ENCODE data around the gene KLF15.
A peak's percentile ranks its signal among the peaks of the same experiment; 100 is the strongest.

Gene KLF15

GRCh38 chr3:126360714-126361060 lies 3.5 kb upstream of the KLF15 start:
- DNase-seq (ENCODE audit: low read depth): no peak

- DNase-seq (ENCODE audit: low read depth): no peak
Observed at GRCh38 chr3:126360046-126360713, 3.0 kb upstream of the KLF15 start.

GRCh38 chr3:126358816-126359181 lies 1.6 kb upstream of the KLF15 start:
- DNase-seq (ENCODE audit: low read depth): no peak

GRCh38 chr3:126358038-126358815 lies 1.0 kb upstream of the KLF15 start:
- no peak for DNase-seq (ENCODE audit: low read depth)

DNA sequence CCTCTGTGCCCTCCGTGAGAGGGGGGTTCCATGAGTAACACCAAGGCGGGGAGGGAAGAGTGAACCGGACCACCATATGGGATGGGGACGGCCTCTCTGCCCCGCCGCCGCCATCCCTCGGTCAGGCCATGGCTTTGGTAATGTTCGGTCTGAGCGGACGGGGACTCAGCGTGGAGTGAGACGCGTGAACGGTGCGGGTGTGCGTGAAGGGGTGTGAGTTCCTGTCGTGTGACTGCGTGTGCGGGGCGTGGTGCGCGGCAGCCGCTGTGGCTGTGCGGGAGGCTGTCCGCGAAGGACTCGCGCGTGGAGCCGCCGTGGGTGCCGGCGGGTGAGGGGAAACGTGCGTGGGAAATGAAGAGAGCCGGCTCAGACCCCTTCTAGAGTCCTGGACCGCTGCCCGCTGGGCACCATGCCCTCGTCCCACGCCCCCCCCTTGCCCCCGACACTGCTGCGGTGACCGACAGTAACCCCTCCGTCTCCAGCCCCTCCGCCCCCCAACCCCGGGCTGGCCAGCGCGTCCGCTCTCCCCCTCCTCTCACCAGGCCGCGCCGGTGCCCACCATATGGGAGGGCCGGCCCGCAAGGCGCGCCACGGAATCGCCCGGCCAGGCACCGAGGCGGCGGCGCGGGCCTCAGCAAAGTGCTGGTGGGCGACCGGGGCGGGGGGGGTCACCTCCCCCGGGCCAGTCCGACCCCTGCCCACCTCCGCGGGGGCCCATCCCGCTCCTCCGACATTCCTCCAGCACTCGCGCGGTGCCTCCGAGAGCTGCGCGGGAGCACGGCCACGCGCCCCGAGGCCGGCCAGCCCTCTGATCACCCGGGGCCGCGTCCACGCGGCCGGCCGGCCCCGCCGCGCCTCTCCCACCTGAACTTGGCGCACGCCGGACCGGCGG lies 589 bp downstream of the KLF15 start:
- no peak for DNase-seq (ENCODE audit: low read depth)

- DNase-seq (ENCODE audit: low read depth): peak; percentile 26
Observed at GRCh38 chr3:126355777-126356372, 1.3 kb downstream of the KLF15 start.

DNA sequence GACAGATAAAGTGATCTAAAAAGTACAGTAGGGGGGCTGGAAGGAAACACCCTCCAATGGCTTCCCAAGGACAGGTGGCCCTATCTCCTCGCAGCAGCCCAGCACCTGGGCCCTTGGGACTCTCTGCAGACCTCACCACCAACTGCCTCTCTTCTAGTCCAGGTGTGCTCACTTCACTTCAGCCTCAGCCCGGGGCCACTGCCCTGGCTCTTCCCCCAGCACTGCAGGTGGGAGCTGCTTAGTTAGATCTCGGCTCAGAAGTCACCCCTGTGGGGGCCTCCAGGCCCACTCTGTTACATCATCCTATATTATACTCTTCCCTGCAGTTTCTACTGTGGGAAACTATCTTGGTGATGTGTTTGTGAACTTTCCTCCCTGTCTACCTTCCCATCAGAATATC lies 2.0 kb downstream of the KLF15 start:
- no peak for DNase-seq (ENCODE audit: low read depth)

DNA sequence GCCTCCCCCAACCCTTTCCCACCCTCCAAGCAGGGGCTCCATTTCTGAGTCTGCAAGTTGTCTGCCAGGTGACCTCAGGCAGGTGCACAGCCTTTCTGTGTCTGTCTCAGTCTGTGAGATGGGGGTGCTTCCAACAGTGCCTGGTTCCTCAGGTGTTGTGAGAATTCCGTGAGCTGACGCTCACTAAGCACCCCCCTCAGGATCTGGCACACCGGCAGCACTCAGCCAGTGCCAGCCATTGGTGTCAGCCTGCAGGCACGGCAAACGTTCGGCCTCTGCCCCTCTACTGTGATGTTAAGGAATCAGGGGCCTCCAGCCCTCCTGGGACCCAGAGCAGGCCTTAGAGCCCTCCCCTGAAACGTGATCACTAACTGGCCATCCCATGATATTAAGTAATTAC lies 2.4 kb downstream of the KLF15 start:
- DNase-seq (ENCODE audit: low read depth): no peak

DNA sequence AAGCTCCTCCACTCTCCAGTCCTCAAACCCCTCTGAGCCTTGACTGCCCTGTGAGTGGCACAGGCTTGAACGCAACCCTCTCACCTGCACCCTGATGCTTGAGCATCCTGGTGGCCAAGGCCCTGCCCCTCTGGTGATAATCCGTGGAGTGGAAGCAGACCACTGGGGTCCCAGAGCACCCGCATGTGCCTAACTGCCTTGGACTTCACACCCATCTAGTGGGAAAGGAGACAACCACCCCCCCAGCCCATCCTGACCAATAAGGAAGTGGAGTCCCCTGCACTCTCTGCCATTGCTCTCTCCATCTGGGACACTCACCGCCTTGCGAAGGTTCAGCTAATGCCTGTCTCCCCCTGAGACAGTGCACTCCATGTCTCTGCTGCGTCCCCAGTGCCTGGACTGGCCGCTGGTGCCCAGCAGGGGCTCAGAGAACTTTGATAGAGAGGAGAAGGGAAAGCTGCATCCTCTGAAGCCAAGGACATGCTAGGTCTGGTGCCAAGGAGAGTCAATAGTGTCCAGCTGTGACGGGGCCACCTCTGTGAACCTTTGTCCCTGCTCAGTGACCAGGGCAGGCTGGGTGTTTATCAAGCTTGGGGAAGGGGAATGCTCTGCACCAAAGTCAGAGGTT lies 3.4 kb downstream of the KLF15 start:
- DNase-seq (ENCODE audit: low read depth): no peak

- DNase-seq (ENCODE audit: low read depth): no peak
Observed at GRCh38 chr3:126352476-126353454, 4.4 kb downstream of the KLF15 start.

- DNase-seq (ENCODE audit: low read depth): no peak
Observed at GRCh38 chr3:126351771-126352475, 5.3 kb downstream of the KLF15 start.

GRCh38 chr3:126351086-126351770 lies 6.0 kb downstream of the KLF15 start:
- DNase-seq (ENCODE audit: low read depth): no peak

DNA sequence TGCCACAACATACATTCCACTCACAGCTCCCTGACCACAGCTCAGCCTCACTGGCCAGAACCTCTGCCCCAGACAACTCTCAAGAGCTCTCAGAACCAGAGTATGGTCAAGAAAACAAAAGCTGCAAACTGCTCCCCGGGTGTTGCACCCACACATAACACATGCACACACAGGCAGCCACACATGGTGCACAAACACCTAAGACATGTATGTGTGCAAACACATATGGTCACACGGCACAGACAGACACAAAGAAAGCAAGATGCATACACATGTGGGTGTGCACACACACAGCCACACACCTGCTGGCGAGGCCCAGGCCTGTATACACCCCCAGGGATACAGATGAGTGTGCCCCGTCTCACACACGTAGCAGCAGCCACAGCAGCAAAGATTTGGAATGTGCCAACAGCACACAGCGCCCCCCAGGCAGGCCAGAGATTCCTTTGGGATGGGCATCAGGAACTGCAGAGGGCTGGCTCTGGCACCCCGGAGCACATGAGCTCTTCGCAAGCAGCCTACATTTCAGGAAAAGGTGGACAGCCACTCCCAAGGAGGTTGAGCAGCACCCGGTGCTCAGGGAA lies 6.6 kb downstream of the KLF15 start:
- DNase-seq (ENCODE audit: low read depth): no peak

GRCh38 chr3:126349611-126350501 lies 7.4 kb downstream of the KLF15 start:
- no peak for DNase-seq (ENCODE audit: low read depth)

- DNase-seq (ENCODE audit: low read depth): no peak
Observed at GRCh38 chr3:126349071-126349470, 8.1 kb downstream of the KLF15 start.

GRCh38 chr3:126348308-126348920 lies 8.8 kb downstream of the KLF15 start:
- no peak for DNase-seq (ENCODE audit: low read depth)

- DNase-seq (ENCODE audit: low read depth): no peak
Observed at GRCh38 chr3:126347543-126348161, 9.6 kb downstream of the KLF15 start.

Measured in HS-27A (cell line).